Fibroblast of lung (primary cell): ENCODE results near the gene MIEF1.

Experiments
- CTCF ChIP-seq, 2 donors: IDR thresholded peaks in 1 of 2; conservative IDR thresholded peaks in 1 of 2; 1 replicate in 1 of 2; 2 replicates in 1 of 2; pipeline ENCODE4 v1.5.1; 2011 to 2012; ENCODE audit warnings: low read length in 2 of 2, control low read depth in 1 of 2, inconsistent platforms in 1 of 2, low read depth in 1 of 2, mild to moderate bottlenecking in 1 of 2
- EZH2 ChIP-seq: IDR thresholded peaks from 2 replicates; pipeline ENCODE4 v1.5.1; 2012; ENCODE audit warnings: low read length, control low read depth, mild to moderate bottlenecking; ENCODE audit errors: missing control alignments

GRCh38 chr22:39545386-39546365 lies 43.6 kb downstream of the MIEF1 start:
- TF ChIP-seq CTCF (conservative IDR thresholded peaks at IDR 0.05 in 1 of 2, IDR thresholded peaks at IDR 0.05 in 1 of 2; ENCODE audit: low read depth in 1 of 2, low read length in 2 of 2), result no peak
- TF ChIP-seq EZH2, result no peak
